Hepatocyte (in vitro differentiated cells): Measurements from ENCODE around the gene OR5AR1.

ENCODE experiments used
- EZH2phosphoT487 ChIP-seq: fragments of 200-600 bp; sonication (generic); IDR thresholded peaks from one replicate; pipeline ENCODE4 v1.6.1; 2018; ENCODE audit warnings: antibody characterized with exemption, mild to moderate bottlenecking, low read depth, moderate library complexity; ENCODE audit not compliant: unreplicated experiment, severe bottlenecking
- TF ChIP-seq, protein P1 (sequence below): fragments of 200-600 bp; sonication (generic); IDR thresholded peaks from 2 replicates; pipeline ENCODE4 v1.5.1; 2016; ENCODE audit warnings: antibody characterized with exemption, mild to moderate bottlenecking; ENCODE audit not compliant: poor library complexity

DNA sequence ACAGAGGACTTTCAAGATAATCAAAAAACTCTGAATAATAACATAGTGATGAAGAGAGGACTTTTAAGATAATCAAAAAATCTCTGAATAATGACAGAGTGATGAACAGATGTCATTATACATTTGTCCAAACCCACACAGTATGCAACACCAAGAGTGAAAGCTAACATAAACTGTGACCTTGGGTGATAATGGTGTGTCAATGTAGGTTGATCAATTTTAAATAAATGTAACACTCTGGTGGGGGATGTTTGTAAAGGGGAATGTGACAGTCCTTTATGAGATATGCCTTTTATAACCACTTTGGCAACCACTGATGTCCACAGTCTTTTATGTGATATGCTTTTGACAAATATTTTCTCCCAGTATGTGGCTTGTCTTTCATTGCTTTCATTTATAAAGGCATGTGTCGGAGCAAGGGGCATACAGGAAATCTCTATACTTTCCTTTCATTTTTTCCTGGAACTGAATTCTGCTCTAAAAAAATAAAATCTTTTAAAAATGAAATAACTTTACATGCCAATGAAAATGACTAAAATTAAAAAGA is 25.1 kb downstream of the OR5AR1 start:
- TF ChIP-seq EZH2phosphoT487 = no peak
- TF ChIP-seq, protein P1, sequence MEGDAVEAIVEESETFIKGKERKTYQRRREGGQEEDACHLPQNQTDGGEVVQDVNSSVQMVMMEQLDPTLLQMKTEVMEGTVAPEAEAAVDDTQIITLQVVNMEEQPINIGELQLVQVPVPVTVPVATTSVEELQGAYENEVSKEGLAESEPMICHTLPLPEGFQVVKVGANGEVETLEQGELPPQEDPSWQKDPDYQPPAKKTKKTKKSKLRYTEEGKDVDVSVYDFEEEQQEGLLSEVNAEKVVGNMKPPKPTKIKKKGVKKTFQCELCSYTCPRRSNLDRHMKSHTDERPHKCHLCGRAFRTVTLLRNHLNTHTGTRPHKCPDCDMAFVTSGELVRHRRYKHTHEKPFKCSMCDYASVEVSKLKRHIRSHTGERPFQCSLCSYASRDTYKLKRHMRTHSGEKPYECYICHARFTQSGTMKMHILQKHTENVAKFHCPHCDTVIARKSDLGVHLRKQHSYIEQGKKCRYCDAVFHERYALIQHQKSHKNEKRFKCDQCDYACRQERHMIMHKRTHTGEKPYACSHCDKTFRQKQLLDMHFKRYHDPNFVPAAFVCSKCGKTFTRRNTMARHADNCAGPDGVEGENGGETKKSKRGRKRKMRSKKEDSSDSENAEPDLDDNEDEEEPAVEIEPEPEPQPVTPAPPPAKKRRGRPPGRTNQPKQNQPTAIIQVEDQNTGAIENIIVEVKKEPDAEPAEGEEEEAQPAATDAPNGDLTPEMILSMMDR = no peak
